Endothelial cell (in vitro differentiated cells): ENCODE results near the gene NOTCH1. TPM values are rescaled to one million over a fixed set of nuclear protein-coding genes. Genes with fewer than 3 reads are reported as not detected.

ENCODE experiments used
- DNase-seq: peaks from one replicate; pipeline ENCODE4 v3.0.0; 2021; ENCODE audit warnings: low spot score
- H3K27ac Mint-ChIP-seq: one replicate; pipeline ENCODE4 v1.8.0; 2021; ENCODE audit warnings: mixed read lengths, inconsistent platforms; ENCODE audit not compliant: unreplicated experiment
- H3K27me3 Mint-ChIP-seq: one replicate; pipeline ENCODE4 v1.8.0; 2021; ENCODE audit warnings: mild to moderate bottlenecking, moderate library complexity, mixed read lengths, inconsistent platforms; ENCODE audit not compliant: unreplicated experiment
- H3K36me3 Mint-ChIP-seq: one replicate; pipeline ENCODE4 v1.8.0; 2021; ENCODE audit warnings: mild to moderate bottlenecking, low read depth, mixed read lengths, inconsistent platforms; ENCODE audit not compliant: unreplicated experiment
- H3K4me1 Mint-ChIP-seq: one replicate; pipeline ENCODE4 v1.8.0; 2021; ENCODE audit warnings: mild to moderate bottlenecking, mixed read lengths, inconsistent platforms; ENCODE audit not compliant: unreplicated experiment
- H3K4me3 Mint-ChIP-seq: one replicate; pipeline ENCODE4 v1.8.0; 2021; ENCODE audit warnings: mild to moderate bottlenecking, mixed read lengths, inconsistent platforms; ENCODE audit not compliant: unreplicated experiment
- H3K9me3 Mint-ChIP-seq: one replicate; pipeline ENCODE4 v1.8.0; 2021; ENCODE audit warnings: mixed read lengths, inconsistent platforms; ENCODE audit not compliant: unreplicated experiment
- total RNA-seq: library from RNA; stranded (reverse); fragmentation: NEBNext Ultra II Directional; extraction: Animal tissue kit (Norgen Biotek cat#: 25700); gene quantifications from one replicate; pipeline ENCODE4 v1.2.1, GENCODE V29; 2021; ENCODE audit not compliant: unreplicated experiment
- TF ChIP-seq, protein P1 (sequence below): fragments of 200-600 bp; sonication (generic); IDR thresholded peaks from one replicate; pipeline ENCODE4 v1.5.0; 2021; ENCODE audit warnings: antibody characterized with exemption; ENCODE audit not compliant: unreplicated experiment

Gene NOTCH1
- total RNA-seq, 1 donor from 2014 or later = 312 TPM

DNA sequence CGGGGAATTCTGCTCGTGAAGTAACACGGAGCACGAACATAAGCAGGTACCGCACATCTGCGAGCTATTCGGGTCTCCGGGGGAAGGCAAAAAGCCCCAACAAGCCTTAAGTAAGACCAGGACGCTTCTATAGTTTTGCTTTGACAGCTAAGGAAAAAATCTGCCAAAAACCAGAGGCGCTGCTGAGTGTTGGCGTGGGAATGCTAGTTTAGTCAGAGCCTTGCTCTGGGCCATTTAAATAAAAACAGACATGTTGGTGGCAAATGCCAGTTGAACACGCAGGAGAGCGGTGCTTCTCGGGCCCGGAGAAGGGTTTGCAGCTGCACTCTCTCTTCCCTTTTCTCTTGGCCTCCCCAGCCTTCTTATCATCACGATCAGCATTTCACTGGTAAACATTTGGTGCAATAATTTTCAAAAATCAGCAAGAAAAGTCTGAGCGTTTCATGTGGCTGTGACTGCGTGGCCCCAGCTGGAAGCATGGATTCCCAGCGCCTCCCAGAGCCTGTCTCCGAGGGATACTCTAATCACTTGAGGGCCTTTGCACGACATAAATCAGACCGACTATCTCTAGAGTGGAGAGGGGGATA lies 6.4 kb upstream of the NOTCH1 start:
- TF ChIP-seq, protein P1, sequence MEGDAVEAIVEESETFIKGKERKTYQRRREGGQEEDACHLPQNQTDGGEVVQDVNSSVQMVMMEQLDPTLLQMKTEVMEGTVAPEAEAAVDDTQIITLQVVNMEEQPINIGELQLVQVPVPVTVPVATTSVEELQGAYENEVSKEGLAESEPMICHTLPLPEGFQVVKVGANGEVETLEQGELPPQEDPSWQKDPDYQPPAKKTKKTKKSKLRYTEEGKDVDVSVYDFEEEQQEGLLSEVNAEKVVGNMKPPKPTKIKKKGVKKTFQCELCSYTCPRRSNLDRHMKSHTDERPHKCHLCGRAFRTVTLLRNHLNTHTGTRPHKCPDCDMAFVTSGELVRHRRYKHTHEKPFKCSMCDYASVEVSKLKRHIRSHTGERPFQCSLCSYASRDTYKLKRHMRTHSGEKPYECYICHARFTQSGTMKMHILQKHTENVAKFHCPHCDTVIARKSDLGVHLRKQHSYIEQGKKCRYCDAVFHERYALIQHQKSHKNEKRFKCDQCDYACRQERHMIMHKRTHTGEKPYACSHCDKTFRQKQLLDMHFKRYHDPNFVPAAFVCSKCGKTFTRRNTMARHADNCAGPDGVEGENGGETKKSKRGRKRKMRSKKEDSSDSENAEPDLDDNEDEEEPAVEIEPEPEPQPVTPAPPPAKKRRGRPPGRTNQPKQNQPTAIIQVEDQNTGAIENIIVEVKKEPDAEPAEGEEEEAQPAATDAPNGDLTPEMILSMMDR = no peak

DNA sequence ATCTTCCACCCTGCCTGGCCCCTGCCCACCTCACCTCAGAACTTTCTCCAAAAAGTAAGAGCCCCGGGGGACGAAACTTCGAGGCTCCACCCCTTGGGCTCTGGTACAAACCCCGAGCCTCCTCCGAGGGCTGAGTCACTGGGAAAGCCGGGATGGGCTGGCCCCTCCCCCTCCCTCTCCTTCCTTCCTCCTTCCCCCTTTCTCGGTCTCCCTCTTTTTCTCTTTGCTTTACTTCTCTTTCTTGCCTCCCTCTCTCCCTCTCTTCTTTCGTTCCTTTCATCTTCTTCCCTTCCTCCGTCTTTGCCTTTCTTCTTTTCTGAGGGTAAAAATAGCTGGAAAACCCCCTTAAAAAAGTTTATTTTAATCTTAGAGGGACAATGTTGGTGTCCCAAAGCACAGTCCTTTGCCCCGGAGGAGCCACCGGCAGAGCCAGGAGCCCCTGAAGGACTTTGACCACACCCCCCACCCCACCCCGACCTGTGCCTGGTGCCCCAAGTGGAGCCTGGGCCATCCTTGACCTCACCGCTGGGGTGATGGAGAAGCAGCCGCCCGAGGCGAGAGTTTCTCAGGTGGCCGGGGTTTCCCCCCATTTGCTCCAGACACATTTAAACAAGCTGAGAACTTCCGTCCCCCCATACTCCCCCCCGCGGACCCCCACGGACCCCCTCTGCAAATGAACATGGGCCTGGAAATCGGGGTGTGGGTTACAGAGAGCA lies 5.7 kb upstream of the NOTCH1 start:
- H3K36me3 Mint-ChIP-seq = no peaks in the 10 kb centered on the region
- H3K4me1 Mint-ChIP-seq = peaks cover 25% of the 10 kb centered on the region
- TF ChIP-seq, protein P1 = no peak
- no peaks in the 10 kb centered on the region for H3K9me3 Mint-ChIP-seq
- no peak for DNase-seq
- no peak overlapping the region for H3K27ac Mint-ChIP-seq
- peaks cover 13% of the 10 kb centered on the region for H3K27me3 Mint-ChIP-seq
- no peak overlapping the region for H3K4me3 Mint-ChIP-seq

More for the DNA sequence above, 6.4 kb upstream of the NOTCH1 start:
- Mint-ChIP-seq H3K9me3 (no peaks in the 10 kb centered on the region), H3K36me3 (no peaks in the 10 kb centered on the region), H3K4me3 (no peak overlapping the region), H3K27ac (no peak overlapping the region), H3K27me3 (peaks cover 13% of the 10 kb centered on the region), H3K4me1 (peaks cover 23% of the 10 kb centered on the region)
- no peak for DNase-seq

DNA sequence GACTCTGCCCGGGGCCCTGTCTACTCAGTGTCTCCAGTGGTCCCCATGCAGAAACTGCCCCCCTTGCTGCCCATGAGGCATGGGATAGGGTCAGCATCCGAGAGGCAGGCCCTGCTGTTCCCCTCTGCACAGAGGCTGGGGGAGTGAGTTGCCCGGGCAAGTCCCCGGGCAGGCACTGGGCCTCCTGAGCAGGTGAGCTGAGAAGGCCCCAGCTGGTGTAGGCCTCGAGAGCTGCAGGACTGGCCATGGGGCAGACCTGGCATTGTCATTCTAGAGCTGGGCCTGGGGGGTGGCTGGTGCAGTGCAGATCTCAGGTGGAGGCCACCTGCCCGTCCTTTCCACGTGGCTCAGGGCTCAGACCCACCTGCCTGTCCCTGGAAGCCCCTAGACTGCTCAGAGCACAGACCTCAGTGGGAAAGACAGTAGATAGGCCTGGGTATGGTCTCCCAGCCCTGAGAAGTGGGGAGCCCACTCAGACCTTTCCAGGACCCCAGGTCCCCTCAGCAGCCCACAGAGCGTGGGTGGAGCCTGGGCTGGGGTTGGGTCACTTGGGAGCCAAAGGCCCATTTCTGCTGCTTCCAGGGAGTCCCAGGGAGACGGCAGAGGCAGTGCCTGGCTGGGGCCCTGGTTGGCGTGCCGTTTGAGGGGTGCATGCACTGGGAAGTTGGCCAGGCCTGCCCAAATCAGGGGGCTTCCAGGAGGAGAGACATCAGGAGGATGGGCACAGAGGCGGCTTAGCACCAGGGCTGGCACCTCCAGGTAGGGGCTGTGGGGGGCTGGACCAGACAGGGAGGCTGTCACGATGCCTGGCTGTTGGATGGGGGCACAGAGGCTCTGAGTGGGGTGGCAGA lies 4.8 kb upstream of the NOTCH1 start:
- H3K36me3 Mint-ChIP-seq = no peaks in the 10 kb centered on the region
- H3K27ac Mint-ChIP-seq = no peak overlapping the region
- H3K4me3 Mint-ChIP-seq = no peak overlapping the region
- DNase-seq = no peak
- peaks cover 25% of the 10 kb centered on the region for H3K4me1 Mint-ChIP-seq
- H3K9me3 Mint-ChIP-seq = no peaks in the 10 kb centered on the region
- H3K27me3 Mint-ChIP-seq = peaks cover 13% of the 10 kb centered on the region
- TF ChIP-seq, protein P1 = no peak

DNA sequence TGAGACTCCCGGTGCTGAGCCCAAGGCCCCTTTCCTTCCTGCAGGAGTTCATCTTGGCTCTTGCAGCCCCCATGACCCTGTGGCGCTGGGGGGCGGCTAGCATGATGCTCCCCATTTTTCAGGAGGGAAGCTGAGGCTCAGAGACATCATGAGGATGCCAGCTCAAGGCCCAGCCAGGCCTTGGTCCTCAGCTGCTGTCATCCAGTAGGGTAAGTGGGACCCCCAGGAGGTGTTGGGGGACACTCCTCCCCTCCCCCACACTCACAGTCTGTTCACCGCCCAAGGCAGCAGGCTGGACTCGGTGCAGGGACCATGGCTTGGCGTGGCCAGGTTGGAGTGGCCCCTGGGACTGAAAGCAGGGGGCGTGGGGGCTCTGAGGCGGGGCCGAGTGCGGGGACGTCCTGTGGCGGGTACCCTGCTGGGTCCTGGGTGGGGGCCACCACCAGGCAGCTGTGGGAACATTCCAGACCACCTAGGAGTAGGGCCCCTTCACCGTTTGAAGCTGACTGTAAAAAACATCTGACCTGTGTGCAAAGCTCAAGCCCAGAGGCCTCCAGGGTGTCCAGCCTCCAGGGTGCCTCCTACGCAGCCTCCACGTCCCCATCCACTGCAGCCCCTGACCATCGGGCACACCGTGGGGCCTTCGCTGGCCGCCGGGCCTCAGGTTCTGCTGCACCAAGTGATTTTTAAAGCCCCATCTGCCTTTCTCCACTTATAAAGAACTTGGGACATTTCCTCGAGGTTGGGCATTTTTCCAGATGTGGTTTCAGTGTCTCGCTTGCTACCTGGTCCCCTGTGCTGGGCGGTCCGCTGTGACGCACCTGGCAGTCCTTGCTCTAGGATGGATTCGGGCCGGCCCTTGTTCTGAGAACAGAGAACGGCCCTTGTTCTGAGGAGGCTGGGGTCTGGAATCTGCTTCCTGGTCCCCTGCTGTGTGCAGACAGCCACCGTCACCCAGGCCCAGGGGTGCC lies 3.4 kb upstream of the NOTCH1 start:
- no peak overlapping the region for H3K27ac Mint-ChIP-seq
- H3K9me3 Mint-ChIP-seq = no peaks in the 10 kb centered on the region
- peaks cover 25% of the 10 kb centered on the region for H3K4me1 Mint-ChIP-seq
- TF ChIP-seq, protein P1 = no peak
- no peaks in the 10 kb centered on the region for H3K36me3 Mint-ChIP-seq
- peaks cover 10% of the 10 kb centered on the region for H3K27me3 Mint-ChIP-seq
- no peak overlapping the region for H3K4me3 Mint-ChIP-seq
- DNase-seq = no peak
